ENCODE data around the gene RCN1.
"Not testable (repeated sequence)": the region's sequence is repeated elsewhere in the genome, so short reads cannot be mapped to it uniquely, and the experiment has no call there.

The RCN1 gene

DNA sequence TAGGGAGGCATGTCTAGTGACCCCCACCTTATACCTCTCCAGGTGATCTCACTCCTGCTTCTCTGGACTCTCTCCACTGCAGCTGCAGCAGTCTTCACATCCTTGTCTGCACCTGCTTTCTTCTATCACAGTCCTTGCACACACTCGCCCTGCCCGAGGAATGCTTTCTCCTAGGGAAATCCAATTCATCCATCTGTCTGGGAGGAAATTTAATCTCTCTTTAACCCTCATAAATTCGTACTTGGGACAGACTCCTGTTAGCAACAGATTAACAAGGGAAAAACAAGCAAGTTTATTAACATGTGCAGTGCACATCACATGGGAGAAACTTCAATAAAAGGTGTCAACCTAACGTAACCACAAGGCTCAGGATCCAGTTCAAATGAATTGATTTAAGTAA lies 11.3 kb upstream of the RCN1 start:
- DNase-seq (ENCODE audit: low read depth in 2 of 2): no peak

DNA sequence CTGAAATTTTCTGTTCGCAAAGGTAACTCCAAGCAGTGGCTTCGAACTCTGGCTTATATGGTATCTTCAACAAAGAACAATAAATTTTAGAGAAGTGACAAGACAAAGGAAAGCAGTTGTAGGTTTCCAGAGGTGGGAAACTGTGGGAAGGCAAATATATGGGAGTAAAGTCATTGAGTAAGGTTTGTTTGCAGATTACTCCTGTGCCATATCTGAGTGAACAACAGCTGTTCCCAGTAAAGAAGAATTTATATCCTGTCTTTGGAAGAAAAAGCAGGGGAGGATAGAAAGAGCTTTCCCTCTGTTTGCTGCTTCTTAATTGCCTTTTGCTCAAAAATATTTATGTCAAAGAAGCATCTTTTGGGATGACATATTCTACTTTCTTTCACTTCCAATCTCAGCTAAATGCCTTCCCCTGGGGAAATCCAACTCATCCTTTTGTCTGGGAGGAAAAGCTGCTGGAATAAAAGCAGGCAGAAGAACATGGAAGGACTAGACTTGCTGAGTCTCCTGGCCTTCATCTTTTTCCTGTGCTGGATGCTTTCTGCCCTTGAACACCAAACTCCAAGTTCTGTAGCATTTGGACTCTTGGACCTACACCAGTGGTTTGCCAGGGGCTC lies 10.4 kb upstream of the RCN1 start:
- no peak for DNase-seq (ENCODE audit: low read depth in 2 of 2)

DNA sequence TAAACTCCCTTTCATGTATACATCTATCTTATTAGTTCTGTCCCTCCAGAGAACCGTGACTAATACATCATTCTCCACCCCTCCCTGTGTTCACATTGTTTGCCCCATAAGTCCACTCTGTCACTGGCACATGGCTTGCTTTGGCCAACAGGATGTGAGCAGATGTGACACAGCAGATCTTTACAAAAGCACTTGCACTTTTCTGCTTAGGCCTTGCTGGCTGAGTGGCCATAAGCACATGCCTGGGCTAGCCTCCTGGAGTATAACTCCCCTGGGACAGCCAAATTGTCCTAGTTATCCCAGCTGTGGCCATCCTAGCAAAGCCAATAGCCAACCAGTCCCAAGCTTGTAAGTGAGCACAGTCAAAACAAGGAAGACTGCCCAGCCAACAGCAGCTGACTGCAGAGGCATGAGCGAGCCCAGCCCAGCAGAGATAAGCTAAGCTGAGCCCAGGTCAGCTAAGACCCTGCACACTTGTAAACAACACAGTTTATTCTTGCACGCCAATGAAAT lies 9.7 kb upstream of the RCN1 start:
- DNase-seq (ENCODE audit: low read depth in 2 of 2): no peak

DNA sequence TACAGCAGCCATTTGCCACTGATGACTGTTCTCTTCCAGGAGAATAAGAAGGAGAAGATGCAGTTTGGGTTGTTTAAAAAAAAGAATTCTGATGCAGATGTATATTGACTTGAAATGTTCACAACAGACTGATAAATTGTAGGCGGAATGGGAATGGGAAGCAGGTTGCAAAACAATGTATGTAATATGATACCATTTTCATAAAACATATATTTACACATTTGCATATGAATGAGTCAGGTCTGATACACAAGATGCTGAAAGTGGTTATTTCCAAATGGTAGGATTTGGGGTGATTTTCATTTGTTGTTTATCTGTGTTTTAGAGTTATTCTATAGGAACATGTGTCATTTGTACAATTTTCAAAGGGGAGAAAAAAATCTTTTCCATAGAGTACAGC lies 9.0 kb upstream of the RCN1 start:
- no peak for DNase-seq (ENCODE audit: low read depth in 2 of 2)

DNA sequence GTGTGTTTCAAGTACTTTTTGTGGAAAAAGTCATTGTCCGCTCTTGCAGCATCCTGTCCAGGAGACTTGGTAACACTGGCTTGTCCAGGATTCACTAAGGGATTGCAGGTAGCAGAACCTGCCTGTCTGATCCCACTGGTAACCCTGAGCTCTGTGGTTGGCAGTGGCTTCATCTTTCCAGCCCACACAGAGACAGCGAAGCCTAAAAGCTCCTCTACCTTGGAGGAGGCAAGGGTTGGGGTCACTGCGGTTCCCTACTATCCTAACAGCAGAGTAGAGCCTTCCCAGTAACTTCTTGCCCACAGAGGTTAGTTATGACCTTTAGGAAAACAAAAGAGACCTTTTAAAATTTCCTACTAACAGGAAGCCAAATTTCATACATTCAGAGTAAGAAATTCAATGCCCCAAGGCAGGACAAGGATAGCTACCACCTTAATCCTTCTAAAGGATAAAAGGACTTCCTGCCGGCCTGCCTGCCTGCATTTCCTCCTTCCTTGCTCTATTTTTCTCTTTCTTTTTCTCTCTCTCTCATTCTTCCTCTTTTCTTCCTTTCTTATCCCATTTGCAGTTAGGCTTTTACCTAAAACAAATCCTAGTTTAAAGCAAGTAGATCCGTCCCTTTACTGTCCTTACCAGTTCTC lies 8.4 kb upstream of the RCN1 start:
- DNase-seq (ENCODE audit: low read depth in 2 of 2): no peak

DNA sequence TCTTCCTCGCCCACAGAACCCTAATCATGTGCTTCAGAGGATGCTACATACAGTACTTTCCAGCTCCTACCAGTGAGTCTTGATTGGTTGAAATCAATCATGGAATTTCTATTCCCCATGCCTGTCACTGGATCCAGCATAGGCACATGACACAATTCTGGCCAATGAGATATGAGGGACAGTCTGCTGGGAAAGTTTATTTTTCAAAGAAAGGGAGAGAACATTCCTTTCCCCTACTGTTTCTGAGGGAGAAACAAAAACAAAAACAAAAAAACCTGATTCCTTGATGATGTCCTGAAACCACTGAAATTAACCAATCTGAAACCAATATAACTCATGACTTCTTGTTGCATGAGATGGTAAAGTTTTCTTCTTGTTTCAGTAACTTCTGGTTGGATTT lies 3.3 kb upstream of the RCN1 start:
- no peak for DNase-seq (ENCODE audit: low read depth in 2 of 2)

GRCh38 chr11:32088117-32088941 lies 2.5 kb upstream of the RCN1 start:
- no peak for DNase-seq (ENCODE audit: low read depth in 2 of 2)

DNA sequence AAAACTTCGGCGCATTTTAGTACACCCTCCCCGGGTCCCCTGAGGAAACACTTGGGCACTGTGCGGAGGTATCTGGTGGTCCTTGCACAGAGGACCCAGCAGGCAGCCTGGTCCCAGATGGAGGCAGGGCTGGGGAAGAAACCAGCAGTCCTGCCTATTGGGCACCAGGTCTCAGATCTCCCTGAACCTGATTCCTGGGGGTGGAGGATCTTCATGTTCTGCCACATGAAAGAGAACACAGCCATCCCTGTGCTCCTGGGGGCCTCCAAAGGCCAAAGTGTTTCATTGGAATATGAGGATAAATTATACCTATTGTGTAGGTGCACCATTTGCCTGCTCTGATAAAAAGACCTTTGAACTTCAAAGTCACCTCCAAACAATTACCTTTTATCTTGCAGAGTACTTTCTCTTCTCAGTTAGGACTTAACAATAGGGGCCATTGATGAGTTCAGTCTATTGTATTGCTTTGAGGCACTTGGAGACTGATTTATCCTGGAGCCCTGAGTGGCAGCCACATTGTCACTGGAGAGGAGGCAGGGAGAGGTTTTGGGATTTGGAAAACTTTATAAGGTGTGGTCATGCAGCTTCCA lies 1.8 kb downstream of the RCN1 start:
- no peak for DNase-seq (ENCODE audit: low read depth in 2 of 2)

DNA sequence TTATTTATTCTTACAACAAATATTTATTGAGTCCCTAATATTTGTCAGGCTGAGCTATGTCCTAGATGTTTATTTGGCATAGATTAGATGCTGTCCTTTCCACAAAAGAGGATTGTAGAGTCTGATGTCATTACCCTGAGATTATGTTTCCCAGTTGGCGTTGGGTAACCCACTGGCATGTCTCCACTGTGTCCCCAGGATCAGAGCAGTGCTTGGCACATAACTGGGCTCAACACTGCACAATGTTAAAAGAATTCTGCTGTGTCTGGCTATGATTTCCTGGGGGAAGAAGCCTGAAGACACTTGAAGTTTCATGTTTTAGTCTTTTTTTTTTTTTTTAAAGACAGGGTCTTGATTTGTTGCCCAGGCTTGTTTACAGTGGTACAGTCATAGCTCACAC lies 4.0 kb downstream of the RCN1 start:
- no peak for DNase-seq (ENCODE audit: low read depth in 2 of 2)

- DNase-seq (ENCODE audit: low read depth in 2 of 2): no peak
Measured at GRCh38 chr11:32098142-32098903, 7.4 kb downstream of the RCN1 start.

DNA sequence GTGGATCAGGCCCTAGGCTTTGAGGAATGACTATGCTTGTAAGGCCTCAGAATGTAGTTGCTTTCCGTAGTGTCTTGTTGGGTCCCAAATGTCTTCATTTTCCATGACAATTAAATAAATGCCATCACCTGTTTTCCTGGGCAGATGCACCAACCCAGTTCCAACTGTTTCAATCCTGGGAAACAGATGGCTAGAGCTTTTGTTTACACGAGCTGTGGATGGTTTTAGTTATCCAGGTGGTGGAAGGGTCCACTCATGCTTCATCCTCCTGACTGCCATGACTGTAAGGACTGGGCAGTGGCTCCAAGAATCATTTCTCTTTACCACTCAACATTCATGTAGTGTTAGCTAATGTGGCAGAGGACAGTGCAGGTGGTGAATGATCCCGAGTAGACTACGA lies 8.6 kb downstream of the RCN1 start:
- no peak for DNase-seq (ENCODE audit: low read depth in 2 of 2)

DNA sequence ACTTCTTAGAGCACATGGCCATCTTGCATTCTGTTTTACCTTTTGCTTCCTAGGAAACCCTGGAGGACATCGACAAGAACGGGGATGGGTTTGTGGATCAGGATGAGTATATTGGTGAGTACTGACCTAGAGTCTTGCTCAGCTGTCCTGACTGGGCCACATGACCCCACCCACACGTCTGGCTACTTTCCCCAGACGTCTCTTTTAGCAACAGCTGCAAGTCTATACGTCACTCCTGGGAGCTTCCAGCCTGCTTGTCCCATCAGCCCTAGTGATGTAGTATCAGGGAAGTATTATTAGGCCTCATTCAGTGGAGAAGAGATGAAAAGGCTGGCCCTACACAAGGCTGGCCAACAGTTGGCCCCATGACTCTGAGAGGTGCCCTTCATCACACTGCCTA lies 9.6 kb downstream of the RCN1 start:
- DNase-seq (ENCODE audit: low read depth in 2 of 2): no peak

DNA sequence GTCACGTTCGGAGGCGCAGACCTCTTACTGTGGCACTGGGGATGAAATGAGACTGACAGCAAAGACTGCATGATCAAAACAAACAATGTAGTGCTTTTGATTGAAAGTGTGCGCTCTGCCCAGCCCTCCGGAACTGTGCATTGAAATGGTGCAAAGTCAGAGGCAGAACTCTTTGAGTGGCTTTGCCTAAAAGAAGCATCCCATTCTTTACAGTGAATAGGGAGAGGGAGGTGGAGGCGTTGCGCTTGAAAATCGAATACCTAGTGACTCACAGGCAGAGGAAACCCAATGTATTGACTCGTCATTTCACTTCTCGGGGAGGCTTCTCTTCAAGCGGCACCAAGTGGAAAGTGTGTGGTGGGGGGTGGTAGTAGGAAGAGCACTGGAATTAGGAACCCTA lies 10.9 kb downstream of the RCN1 start:
- DNase-seq (ENCODE audit: low read depth in 2 of 2): no peak

DNA sequence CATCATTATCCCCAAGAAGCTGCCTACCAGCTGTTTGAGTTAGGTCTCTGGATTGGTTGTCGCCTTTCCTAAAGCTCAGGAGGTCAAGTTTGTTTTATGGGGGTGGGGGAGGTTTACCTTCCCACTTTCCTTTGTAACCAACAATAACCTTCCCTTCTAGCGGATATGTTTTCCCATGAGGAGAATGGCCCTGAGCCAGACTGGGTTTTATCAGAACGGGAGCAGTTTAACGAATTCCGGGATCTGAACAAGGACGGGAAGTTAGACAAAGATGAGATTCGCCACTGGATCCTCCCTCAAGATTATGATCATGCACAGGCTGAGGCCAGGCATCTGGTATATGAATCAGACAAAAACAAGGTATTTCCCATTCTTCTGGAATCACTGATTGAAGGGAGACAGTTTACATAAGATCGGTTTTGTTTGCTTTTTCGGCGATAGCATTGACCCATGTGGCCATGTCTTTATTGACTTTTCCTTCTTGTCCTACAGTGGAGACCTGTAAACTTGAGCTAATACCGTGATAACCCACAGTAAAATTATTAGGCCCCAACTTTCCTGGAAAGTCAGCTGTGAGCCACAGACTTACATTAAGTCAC lies 12.3 kb downstream of the RCN1 start:
- DNase-seq (ENCODE audit: low read depth in 2 of 2): not testable (repeated sequence)

DNA sequence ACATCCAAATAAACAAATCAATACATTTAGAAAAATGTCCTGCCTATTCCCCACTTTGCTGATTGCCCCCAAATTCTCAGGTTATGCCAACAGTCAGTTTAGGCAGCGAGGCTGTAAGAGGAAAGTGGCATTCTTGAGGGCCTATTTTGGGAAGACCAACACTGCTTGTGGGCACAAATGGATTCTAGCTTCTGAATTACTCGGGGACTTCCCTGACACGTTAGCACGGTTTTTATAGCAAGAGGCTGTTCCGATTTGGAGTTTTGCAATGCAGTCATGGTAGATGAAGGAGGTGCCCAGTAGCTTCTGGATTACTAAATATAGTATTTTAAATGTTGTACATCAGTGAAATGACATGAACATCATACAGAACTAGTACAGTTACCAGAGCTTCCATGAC lies 13.1 kb downstream of the RCN1 start:
- DNase-seq (ENCODE audit: low read depth in 2 of 2): no peak

DNA sequence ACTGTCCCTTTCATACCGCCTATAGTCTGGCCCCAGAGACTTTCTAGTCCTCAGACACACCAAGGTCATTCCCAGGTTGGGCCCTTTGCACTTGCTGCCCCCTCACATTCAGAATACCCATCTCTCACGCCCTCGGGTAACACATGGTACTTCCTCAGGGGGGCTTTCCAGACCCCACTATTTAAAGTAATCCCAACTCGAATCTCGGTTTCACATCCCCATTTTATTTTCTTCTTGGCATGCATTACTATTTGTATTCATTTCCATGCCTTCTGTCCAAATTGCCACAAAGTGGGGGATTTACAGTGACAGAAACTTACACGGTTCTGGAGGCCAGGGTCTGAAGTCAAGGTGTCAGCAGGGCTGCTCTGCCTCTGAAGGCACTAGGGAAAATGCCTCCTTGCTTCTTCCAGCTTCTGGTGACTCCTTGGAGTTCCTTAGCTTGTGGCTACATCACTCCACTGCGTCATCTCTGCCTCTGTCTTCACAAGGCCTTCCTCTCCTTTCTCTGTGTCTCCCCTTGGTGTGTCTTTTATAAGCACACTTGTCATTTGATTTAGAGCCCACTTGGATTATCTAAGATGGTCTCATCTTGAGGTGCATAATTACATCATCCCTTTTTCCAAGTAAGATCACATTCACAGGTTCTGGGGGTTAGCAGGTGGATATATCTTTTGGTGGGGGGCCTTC lies 15.1 kb downstream of the RCN1 start:
- no peak for DNase-seq (ENCODE audit: low read depth in 2 of 2)

GRCh38 chr11:32107647-32108046 lies 16.8 kb downstream of the RCN1 start:
- no peak for DNase-seq (ENCODE audit: low read depth in 2 of 2)

DNA sequence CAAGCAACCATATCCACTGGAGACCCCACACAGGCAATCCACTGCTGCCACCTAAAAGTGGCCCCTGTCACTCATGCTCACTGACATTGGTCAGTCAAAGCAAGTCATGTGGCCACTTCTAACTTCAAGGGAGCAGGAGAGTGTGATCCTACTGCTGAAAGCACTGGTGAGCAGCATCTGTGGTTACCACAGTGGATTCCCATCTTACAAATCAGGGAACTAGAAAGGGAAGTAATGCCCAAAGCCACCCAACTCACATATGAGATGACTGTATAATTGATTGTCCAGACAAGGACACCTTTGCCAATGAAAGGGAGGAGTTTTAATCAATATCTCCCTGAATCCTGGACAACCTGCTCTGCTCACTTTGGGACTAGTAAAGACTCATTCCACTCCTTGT lies 17.7 kb downstream of the RCN1 start:
- no peak for DNase-seq (ENCODE audit: low read depth in 2 of 2)

DNA sequence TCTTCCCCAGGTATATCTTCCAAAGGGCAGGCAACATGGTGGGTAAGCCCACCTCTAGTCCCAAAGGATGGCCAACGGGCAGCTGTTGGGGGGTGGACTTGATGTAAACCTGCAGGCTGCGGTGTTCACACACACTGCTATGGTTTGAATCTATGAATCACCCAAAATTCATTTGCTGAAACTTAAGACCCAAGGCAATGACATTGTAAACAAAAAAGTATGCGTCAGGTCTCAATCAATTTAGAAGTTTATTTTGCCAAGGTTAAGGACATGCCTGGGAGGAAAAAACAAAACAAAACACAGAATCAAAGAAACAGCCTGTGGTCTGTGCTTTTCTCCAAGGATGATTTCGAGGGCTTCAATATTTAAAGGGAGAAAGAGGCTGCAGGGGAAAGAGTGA lies 18.3 kb downstream of the RCN1 start:
- no peak for DNase-seq (ENCODE audit: low read depth in 2 of 2)

DNA sequence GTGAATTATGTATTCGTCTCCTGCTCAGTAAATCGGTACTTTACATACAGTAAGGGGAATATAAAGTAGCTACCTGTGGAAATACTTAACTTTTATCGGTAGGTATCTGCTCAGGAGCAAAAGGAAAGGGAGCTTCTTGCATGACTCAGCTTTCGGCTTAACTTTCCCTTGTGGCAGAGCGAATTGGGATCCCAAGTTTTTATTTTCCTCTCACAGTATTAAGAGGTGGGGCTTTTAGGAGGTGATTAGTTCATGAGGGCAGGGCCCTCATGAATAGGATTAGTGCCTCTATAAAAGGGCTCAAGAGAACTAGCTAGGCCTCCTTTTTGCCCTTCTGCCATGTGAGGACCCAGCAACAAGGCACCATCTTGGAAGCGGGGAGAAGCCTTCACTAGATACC lies 18.7 kb downstream of the RCN1 start:
- no peak for DNase-seq (ENCODE audit: low read depth in 2 of 2)

DNA sequence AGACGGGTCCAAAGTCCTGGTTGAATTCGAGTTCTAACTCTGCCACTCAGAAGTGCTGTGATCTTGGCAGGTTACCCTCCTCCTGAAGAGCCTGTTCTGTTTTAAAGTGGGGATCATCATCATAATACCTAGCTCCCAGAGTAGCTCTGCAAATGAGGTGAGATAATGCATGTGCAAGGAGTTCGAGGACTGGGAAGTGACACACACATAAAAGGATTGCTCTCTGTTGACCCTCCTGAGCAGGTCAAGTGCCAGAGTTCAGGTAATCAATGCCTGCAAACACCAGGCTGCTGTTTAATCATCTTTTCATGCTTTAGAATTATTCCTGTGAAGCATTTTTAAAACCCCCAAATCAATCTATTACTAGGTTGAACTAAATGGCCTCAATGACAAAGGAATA lies 19.9 kb downstream of the RCN1 start:
- DNase-seq (ENCODE audit: low read depth in 2 of 2): no peak
